Kasumi-1 (cell line): ENCODE measurements around the gene PDZRN4.

Experiments used
- DNase-seq, 2 experiments: peaks; one replicate each; lab custom pipeline; 2025; lab: John Stamatoyannopoulos, UW

The PDZRN4 gene

GRCh38 chr12:41459111-41459905 lies 271.2 kb downstream of the PDZRN4 start:
- DNase-seq, result no peak

GRCh38 chr12:41459906-41460214 lies 271.7 kb downstream of the PDZRN4 start:
- no peak for DNase-seq

- no peak for DNase-seq
These were observed 272.8 kb downstream of the PDZRN4 start for GRCh38 chr12:41460906-41461305.

GRCh38 chr12:41462312-41462711 lies 274.2 kb downstream of the PDZRN4 start:
- no peak for DNase-seq

GRCh38 chr12:41465526-41465925 lies 277.4 kb downstream of the PDZRN4 start:
- DNase-seq, result peak; percentile 10 to 32

GRCh38 chr12:41466300-41466699 lies 278.2 kb downstream of the PDZRN4 start:
- no peak for DNase-seq

- no peak for DNase-seq
These were observed 278.7 kb downstream of the PDZRN4 start for GRCh38 chr12:41466802-41467201.

GRCh38 chr12:41467591-41468325 lies 279.6 kb downstream of the PDZRN4 start:
- no peak for DNase-seq

GRCh38 chr12:41468341-41468740 lies 280.2 kb downstream of the PDZRN4 start:
- no peak for DNase-seq

GRCh38 chr12:41468756-41469155 lies 280.6 kb downstream of the PDZRN4 start:
- no peak for DNase-seq

- no peak for DNase-seq
These were observed 285.3 kb downstream of the PDZRN4 start for GRCh38 chr12:41473441-41473840.

- DNase-seq, result no peak
These were observed 285.9 kb downstream of the PDZRN4 start for GRCh38 chr12:41474001-41474400.

GRCh38 chr12:41476499-41477439 lies 288.6 kb downstream of the PDZRN4 start:
- DNase-seq, result no peak

- no peak for DNase-seq
These were observed 291.3 kb downstream of the PDZRN4 start for GRCh38 chr12:41479426-41479825.

GRCh38 chr12:41485203-41485602 lies 297.1 kb downstream of the PDZRN4 start:
- DNase-seq, result no peak

GRCh38 chr12:41486718-41487117 lies 298.6 kb downstream of the PDZRN4 start:
- no peak for DNase-seq

GRCh38 chr12:41496009-41496408 lies 307.9 kb downstream of the PDZRN4 start:
- DNase-seq, result no peak

- DNase-seq, result no peak
These were observed 309.3 kb downstream of the PDZRN4 start for GRCh38 chr12:41497409-41497808.

- no peak for DNase-seq
These were observed 316.9 kb downstream of the PDZRN4 start for GRCh38 chr12:41504976-41505375.

- DNase-seq, result no peak
These were observed 319.2 kb downstream of the PDZRN4 start for GRCh38 chr12:41507286-41507685.

- DNase-seq, result no peak
These were observed 321.3 kb downstream of the PDZRN4 start for GRCh38 chr12:41509271-41510055.

GRCh38 chr12:41510470-41510869 lies 322.4 kb downstream of the PDZRN4 start:
- DNase-seq, result peak in 1 of 2 experiments; percentile 4
